DMS53 (cell line): ENCODE data around the gene FAH.
"Not testable (repeated sequence)": the region's sequence is repeated elsewhere in the genome, so short reads cannot be mapped to it uniquely, and the experiment has no call there.

Experiments
- DNase-seq: peaks from one replicate; lab custom pipeline; 2025; lab: John Stamatoyannopoulos, UW

Gene FAH

GRCh38 chr15:80152180-80152895 is 461 bp upstream of the FAH start:
- DNase-seq: peak; percentile 94

GRCh38 chr15:80153900-80154299 is 1.1 kb downstream of the FAH start:
- DNase-seq: no peak

- DNase-seq: no peak
Measured at GRCh38 chr15:80154336-80154735, 1.5 kb downstream of the FAH start.

GRCh38 chr15:80155001-80155377 is 2.2 kb downstream of the FAH start:
- DNase-seq: no peak

- not testable (repeated sequence) for DNase-seq
Measured at GRCh38 chr15:80155378-80156175, 2.8 kb downstream of the FAH start.

- no peak for DNase-seq
Measured at GRCh38 chr15:80156176-80156720, 3.4 kb downstream of the FAH start.

- no peak for DNase-seq
Measured at GRCh38 chr15:80157215-80157614, 4.4 kb downstream of the FAH start.

- DNase-seq: no peak
Measured at GRCh38 chr15:80159301-80159700, 6.5 kb downstream of the FAH start.

- peak; percentile 9 for DNase-seq
Measured at GRCh38 chr15:80159811-80160569, 7.2 kb downstream of the FAH start.

GRCh38 chr15:80160570-80161156 is 7.9 kb downstream of the FAH start:
- DNase-seq: peak; percentile 90

GRCh38 chr15:80161468-80162016 is 8.7 kb downstream of the FAH start:
- no peak for DNase-seq

- DNase-seq: no peak
Measured at GRCh38 chr15:80162059-80162554, 9.3 kb downstream of the FAH start.

- DNase-seq: no peak
Measured at GRCh38 chr15:80163217-80163616, 10.4 kb downstream of the FAH start.

GRCh38 chr15:80163897-80164296 is 11.1 kb downstream of the FAH start:
- no peak for DNase-seq

GRCh38 chr15:80167936-80168335 is 15.1 kb downstream of the FAH start:
- no peak for DNase-seq

GRCh38 chr15:80168421-80168820 is 15.6 kb downstream of the FAH start:
- DNase-seq: no peak

- no peak for DNase-seq
Measured at GRCh38 chr15:80169768-80170357, 17.1 kb downstream of the FAH start.

GRCh38 chr15:80170596-80170995 is 17.8 kb downstream of the FAH start:
- DNase-seq: no peak

- peak; percentile 7 for DNase-seq
Measured at GRCh38 chr15:80171787-80172186, 19.0 kb downstream of the FAH start.

- peak; percentile 47 for DNase-seq
Measured at GRCh38 chr15:80172401-80172800, 19.6 kb downstream of the FAH start.
